Measurements from ENCODE around the gene RABGAP1L.
A peak's percentile ranks its signal among the peaks of the same experiment; 100 is the strongest.
"Not testable (repeated sequence)": the region's sequence is repeated elsewhere in the genome, so short reads cannot be mapped to it uniquely, and the experiment has no call there.

RABGAP1L gene

DNA sequence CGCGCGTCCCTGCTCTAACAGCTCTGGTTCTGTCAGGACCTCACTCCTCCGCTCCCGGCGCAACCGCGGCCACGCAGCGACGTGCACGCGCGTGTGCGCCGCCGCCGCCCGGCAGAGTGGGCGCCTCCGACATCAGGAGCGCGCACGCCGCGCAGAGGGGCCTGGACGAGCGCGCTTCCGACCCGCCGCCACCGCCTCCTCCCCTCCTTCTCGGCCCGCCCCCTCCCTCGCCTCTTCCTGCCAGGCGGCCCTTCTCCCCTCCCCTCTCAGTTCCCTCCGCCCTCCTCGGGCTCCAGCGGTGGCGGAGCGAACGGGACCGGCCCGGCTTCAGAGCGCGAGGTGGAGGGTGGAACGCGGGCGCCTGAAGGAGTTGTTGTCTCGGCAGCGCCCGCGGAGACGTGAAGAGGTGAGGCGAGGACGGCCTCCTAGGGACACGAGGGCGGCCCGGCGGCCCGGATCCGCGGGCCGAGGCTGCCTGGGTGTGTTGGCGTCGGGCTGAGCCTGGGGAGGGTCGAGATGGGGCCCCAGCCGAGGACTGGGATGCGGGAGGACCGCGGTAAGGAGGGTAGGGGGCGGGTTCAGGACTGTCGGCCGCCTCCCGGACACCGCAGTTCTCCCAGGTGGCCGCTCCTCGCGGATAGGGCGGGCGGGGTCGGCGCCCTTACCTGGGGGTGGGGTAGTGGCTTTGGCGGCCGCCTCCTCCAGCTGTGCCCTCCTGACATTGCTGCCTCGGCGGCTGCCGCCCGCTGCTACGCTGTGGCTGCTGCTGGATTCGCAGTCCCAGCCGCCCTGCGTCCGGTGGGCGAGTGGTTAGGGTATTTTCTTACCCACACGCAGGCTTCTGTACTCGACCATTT, at the start of gene RABGAP1L:
TSS of gene RABGAP1L (plus strand) at position 269 of the 857 bp plus-strand sequence.
- peak; percentile 68 for DNase-seq

DNA sequence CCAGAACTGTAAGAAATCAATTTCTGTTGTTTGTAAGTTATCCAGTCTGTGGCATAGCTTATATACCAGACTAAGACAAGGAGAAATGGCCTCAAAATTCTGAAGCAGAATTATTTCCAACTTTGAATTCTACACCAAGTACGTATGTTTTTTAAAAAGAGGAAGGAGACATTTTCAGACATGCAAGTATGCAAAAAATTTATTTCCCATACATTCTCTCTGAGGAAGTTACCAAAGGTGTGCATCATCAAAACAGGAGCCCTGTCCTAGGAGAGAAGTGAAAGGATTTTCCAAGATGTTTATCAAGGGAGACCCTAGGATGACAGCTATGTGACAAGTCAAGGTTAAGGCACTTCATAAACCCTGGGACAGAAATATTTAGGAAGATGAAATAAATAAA, 49.3 kb upstream of the RABGAP1L start:
- no peak for DNase-seq

DNA sequence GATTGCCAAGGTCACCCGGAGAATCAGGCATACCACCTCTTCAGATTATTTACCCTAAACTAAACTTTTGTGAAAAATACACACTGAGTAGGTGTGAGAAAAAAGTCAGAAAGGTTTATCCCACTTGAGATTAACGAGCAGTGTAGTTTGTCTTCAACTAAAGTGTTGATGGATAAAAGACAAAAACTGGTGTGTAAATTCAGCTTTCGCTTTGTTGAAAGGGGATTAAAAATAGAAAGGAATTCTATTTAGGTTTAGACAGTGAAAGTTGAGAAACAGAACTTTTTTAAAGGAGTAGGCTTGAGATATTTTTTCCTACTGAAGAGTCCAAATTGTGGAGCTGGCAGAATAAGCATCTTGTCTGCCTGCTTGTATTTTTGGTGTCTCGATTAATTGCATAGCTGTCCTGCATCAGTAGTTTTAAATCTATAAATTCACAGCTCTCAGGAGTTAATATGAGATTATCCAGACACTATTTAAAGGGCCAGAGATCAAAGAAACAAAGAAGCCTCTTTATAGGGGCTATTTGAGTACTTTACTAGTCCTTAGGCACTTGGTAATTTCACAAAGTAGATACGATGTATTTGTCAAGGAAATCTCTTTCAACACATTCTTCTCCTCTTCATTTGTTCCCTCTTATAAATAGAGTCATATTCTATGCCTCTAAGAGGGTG, 46.7 kb upstream of the RABGAP1L start:
- DNase-seq, result no peak

DNA sequence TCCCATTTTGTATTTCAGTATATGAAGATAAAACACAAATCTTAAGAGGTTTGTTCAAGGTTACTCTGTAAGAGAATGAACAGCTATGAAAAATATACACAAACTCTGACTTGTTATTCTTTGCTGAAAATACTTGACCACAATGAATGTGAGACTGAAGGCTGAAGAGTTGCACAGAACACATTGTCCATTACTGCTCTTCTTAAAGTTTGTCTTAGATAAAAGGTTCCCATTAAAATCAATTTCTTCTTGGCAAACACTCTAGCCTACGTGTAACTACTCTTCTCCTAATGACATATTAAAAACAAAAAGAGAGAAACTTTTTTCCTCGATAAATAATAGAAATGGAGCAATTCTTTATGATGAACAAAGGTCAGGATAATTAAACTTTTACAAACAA, 45.2 kb upstream of the RABGAP1L start:
- no peak for DNase-seq

DNA sequence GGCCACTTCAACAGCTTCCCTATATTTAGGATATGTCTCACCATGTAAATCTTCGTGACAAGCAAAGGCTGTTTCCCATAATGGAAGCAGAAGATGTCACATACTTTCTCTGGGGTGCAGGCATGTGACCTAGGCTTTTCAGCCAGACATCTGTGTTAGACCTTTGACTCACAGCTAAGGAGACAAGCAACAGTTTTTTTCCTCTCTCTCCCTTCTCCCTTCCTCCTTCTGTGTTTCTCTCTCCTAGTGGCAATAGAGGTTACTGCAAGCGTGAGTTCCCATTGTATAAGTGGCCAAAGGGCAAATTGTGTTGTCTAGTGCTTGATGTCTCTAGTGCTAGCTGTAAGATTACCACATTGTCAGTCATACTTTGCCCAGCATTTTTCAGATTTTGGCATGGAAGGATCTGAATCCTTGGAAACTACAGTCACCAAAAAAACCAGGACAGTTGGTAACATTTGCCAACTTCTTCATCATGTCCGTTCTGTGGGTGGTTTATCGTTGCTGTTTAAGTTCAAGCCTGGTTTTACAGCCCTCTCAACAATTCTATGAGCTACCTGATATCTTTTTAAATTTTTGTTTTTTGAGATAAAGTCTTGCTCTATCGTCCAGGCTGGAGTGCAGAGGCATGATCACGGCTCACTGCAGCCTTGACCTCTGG, 44.4 kb upstream of the RABGAP1L start:
- DNase-seq, result no peak

DNA sequence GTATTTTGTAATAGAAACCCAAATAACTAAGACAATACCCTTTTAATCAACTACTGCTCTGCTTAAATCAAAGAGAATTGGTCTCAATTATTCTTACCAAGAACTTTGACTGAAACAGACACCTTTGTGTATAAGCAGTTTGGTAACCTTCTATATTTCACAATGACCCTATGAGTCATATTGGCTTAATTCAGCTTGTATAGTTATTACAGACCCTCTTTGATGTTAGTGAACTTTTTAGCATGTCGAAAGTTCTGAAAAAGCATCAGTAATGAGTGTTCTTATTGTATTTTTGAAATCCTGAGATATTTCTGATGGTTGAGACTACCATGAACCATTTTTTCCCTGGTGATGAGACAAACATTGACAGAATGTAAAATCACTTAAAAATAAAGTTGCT, 43.3 kb upstream of the RABGAP1L start:
- DNase-seq, result no peak

DNA sequence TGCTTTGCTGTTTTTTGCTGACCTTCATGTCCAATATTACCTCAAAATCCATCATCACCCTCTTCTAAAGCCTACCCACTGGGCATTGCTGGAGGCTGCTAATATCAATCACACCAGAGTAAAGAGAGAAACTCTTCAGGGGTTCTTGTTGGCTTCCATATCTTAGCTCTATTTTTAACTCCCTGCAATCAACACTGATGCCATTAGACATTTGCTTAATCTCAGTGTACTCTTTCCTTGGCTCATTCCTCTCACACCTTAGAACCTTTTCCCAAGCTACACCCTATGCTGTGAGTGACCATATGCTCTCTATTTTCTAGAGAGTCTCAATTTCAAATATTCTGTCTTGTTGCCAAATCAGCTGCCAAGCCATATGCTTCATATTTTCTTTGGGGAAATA, 40.6 kb upstream of the RABGAP1L start:
- no peak for DNase-seq

DNA sequence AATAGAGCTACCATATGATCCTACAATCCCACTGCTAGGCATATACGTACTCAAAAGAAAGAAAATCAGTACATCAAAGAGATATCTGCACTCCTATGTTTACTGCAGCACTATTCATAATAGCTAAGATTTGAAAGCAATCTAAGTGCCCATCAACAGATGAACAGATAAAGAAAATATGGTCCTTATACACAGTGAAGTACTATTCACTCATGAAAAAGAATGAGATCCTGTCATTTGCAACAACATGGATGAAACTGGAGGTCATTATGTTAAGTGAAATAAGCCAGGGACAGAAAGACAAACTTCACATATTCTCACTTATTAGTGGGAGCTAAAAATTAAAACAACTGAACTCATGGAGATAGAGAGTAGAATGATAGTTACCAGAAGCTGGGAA, 37.0 kb upstream of the RABGAP1L start:
- DNase-seq, result not testable (repeated sequence)

DNA sequence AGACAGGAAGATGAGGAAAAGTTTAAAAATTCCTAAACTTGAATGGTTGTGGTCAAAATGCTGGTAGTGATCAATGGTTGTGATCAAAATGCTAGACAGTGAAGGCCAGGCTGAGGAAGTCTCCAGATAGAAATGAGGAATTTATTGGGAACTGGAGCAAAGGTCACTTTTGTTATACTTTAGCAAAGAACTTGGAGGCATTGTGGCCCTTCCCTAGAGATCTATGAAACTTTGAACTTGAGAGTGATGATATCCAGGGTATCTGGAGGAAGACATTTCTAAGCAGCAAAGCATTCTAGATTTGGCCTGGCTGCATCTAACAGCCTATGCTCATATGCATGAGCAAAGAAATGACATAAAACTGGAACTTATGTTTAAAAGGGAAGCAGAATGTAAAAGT, 35.5 kb upstream of the RABGAP1L start:
- no peak for DNase-seq

DNA sequence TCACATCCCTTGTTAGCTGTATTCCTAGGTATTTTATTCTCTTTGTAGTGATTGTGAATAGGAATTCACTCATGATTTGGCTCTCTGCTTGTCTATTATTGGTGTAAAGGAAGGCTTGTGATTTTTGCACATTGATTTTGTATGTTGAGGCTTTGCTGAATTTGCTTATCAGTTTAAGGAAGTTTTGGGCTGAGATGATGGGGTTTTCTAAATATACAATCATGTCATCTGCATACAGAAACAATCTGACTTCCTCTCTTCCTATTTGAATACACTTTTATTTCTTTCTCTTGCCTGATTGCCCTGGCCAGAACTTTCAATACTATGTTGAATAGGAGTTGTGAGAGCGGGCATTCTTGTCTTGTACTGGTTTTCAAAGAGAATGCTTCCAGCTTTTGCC, 32.1 kb upstream of the RABGAP1L start:
- DNase-seq, result not testable (repeated sequence)

DNA sequence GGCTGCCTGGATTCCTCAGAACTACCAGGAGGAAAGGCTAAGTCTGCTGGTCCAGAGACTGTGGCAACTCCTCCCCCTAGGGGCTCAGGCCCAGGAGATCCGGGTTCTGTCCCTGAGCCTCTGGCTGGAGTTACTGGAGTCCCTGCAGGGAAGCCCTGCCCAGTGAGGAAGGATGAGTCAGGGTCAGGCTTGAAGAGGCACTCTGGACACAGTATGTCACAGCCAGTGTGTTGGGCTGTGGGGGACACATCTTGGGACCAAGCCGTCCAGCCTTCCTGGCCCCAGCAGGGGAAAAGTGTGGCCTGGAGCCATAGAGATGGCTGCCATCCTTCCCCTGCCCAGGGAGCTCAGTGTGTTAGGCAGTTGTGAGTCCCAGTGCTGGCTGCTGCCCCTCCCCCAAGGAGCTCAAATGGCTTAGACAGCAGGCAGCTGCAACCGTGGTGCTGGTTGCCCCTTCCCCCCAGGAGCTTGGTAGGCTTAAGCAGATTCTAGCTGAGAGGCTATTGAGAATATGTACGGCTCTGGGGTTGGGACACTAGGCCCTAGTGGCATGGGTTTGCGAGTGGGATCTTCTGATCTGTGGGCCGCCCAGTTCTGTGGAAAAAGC, 28.2 kb upstream of the RABGAP1L start:
- DNase-seq, result no peak

DNA sequence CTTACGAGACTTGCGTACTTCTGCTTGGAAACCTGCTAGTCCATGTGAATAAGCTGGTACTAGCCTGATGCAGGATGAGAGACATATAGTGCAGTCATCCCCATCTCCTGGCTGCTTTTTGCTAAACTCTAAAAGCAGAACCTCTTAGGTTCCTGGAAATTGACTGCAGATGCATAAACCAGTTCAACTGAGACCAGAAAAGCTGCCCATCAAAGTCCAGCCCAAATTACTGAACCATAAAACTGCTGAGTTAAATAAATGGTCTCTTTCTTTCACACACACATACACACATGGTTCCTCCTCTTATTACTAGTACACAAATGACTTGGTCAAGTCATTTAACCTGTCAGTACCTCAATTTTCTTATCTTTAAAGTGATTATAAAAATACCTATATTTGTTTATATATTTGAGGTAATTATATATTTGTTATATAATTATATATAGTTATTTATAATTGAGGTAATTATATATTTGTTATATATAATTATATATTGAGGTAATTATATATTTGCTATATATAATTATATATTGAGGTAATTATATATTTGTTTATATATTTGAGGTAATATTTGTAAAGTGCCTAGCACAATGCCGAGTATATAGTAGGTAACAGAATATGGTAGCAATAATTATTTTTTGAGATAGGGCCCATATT, 25.2 kb upstream of the RABGAP1L start:
- no peak for DNase-seq

DNA sequence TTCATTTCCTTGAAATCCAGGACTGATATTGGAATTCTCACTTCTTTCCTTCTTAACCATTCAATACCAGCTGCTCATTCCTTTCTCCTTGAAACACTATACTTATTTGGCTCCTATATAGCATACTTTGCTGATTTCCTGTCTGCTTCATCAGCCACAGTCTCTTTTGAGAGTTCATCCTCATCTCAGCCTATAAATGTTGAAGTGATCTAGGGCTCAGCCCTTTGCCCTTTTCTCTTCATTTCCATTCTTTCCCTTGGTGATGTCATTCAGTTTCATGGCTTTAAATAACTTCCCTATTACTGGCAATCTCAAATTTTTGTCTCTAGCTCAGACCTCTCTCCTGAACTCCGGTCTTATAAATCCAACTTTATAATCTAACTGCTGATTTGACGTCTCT, 24.1 kb upstream of the RABGAP1L start:
- DNase-seq, result no peak

DNA sequence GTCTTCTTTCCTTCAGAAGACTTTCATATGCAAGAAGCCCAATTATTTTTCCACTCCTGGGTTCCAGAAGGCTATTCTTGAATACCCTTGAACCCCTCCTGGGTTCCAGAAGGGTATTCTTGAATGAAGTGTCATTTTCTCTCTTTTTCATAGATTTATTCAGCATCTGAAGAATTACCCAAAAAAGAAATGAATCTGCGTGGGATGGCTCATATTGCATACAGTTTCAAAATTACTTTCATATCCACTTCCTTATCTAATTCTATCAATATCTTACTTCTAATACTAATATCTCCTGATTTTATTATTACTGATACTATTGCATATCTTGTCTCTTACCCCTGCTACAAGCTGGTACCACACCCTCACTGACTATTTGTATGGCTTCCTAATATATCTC, 22.6 kb upstream of the RABGAP1L start:
- DNase-seq, result no peak

DNA sequence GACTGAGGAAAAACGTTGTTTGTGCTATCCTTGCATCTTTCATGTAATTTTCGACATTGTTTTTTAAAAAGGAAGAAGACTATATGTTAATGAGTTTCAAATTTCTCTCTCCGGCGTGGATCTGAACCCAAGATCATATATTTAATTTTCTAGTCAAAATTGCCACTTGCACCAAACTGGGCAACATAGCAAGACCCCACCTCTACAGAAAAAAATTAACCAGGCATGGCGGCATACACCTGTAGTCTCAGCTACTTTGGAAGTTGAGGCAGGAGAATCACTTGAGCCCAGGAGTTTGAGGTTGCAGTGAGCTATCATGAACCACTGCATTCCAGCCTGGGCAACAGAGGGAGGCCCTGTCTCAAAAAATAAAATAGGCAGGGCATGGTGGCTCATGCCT, 16.5 kb upstream of the RABGAP1L start:
- no peak for DNase-seq

DNA sequence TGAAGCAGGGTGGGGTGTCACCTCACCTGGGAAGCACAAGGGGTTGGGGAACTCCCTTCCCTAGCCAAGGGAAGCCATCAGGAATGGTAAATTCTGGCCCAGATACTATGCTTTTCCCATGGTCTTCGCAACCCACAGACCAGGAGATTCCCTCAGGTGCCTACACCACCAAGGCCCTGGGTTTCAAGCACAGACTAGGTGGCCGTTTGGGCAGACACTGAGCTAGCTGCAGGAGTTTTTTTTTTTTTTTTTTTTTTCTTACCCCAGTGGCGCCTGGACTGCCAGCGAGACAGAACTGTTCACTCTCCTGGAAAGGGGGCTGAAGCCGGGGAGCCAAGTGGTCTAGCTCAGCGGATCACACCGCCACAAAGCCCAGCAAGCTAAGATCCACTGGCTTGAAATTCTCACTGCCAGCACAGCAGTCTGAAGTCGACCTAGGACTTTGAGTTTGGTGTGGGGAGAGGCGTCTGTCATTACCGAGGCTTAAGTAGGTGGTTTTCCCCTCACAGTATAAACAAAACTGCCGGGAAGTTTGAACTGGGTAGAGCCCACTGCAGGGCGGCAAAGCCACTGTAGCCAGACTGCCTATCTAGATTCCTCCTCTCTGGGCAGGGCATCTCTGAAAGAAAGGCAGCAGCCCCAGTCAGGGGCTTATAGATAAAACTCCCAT, 15.5 kb upstream of the RABGAP1L start:
- DNase-seq, result not testable (repeated sequence)

DNA sequence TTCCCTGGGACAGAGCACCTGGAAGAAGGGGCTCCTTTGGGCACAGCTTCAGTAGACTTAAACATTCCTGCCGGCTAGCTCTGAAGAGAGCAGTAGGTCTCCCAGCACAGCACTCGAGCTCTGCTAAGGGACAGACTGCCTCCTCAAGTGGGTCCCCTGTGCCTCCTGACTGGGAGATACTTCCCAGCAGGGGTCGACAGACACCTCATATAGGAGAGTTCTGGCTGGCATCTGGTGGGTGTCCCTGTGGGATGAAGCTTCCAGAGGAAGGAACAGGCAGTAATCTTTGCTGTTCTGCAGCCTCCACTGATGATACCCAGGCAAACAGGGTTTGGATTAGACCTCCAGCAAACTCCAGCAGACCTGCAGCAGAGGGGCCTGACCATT, 14.9 kb upstream of the RABGAP1L start:
- not testable (repeated sequence) for DNase-seq

DNA sequence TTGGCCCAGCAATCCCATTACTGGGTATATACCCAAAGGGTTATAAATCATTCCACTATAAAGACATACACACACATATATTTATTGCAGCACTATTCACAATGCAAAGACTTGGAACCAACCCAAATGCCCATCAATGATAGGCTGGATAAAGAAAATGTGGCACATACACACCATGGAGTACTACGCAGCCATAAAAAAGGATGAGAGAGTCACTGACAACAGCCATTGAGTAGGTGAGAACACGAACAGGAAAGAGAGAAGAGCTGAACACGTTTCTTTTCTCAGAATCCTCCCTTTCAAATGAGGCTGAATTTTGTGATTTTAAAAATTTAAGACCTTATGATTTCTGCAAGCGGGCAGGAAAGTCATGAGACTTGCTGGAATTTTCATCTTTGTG, 10.1 kb upstream of the RABGAP1L start:
- DNase-seq, result no peak

DNA sequence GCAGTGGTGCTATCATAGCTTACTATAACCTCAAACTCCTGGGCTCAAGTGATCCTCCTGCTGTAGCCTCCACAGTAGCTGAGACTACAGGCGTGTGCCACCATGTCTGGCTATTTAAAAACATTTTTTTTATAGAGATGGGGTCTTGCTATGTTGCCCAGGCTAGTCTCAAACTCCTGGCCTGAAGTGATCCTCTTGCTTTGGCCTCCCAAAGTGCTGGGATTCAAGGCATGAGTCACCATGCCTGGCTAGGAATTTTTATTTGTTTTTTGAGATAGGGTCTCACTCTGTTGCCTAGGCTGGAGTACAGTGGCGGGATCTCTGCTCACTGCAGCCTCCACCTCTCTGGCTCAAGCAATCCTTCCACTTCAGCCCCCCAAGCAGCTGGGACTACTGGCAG, 8.8 kb upstream of the RABGAP1L start:
- no peak for DNase-seq

DNA sequence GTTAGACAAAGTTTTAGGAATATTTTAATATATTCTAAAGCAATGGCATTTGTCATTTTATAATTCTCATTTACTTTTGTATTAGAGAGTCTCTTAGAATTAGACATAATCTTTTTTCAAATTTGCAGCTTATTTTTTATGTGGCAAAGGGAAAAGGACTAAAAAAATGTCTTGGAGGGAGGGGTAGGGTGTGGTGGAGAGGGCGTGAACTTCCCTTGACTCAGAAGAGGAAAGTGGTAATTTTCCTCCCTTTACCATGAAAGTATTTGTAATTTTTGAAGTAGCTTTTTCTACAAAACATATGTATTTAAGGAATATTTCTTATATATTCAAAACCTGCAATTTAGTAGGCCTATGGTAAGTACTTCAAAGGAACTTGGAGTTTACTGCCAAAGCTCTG, 6.9 kb upstream of the RABGAP1L start:
- DNase-seq, result no peak

DNA sequence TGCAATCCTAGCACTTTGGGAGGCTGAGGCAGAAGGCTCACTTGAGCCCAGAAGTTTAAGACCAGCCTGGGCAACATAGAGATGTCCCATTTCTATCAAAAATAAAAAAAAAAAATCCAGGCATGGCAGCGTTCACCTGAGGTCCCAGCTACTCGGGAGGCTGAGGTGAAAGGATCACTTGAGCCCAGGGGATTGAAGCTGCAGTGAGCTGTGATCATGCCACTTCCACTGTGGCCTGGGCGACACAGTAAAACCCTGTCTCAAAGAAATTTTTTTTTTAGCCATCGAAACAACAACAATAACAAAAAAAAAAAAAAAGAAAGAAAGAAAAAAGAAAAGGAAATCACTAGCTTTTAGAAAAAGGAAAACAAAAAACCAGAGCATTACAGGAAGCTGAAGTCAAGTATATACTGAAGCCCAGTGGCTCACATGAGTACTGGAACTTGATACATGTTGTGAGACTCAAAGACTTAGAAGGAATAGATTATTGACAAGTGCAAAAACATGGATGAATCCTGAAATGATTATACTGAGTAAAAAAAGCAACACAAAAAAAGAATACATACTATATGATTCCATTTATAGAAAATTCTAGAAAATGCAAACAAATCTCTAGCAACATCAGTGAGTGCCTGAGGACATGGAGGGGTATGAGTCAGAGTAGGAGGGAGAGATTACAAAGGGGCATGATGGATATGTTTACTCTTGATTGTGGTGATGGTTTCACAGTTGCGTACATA, 6.1 kb upstream of the RABGAP1L start:
- no peak for DNase-seq

DNA sequence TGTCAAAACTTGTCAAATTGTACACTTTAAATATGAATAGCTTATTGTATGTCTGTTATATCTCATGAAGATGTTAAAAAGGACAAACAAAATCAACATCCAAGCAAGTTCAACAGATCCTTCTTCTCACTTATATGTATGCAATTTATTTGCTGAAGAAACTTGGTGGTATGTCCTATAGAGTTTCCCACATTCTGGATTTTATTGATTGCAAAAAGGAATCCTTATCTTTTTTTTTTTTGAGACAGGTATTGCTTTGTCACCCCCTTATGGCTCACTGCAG, 5.6 kb upstream of the RABGAP1L start:
- DNase-seq, result no peak

All from GF-D8 (cell line).